GM19463 (cell line): ENCODE results near the gene MYO7A.

Experiments
- ATAC-seq: cut with Tn5 transposase; IDR thresholded peaks from one replicate; pipeline ENCODE4 v1.9.1; 2021; ENCODE audit warnings: mild to moderate bottlenecking, moderate library complexity; ENCODE audit not compliant: unreplicated experiment

Gene MYO7A

GRCh38 chr11:77144196-77144856, 16.3 kb downstream of the MYO7A start:
- ATAC-seq: no peak

GRCh38 chr11:77144857-77145428, 16.9 kb downstream of the MYO7A start:
- no peak for ATAC-seq

- no peak for ATAC-seq
Observed at GRCh38 chr11:77146261-77147035, 18.4 kb downstream of the MYO7A start.

GRCh38 chr11:77147036-77147315, 18.9 kb downstream of the MYO7A start:
- ATAC-seq: no peak

- no peak for ATAC-seq
Observed at GRCh38 chr11:77147668-77148321, 19.7 kb downstream of the MYO7A start.

- no peak for ATAC-seq
Observed at GRCh38 chr11:77148963-77149715, 21.1 kb downstream of the MYO7A start.

GRCh38 chr11:77149716-77150392, 21.8 kb downstream of the MYO7A start:
- ATAC-seq: no peak

- ATAC-seq: no peak
Observed at GRCh38 chr11:77150836-77151235, 22.8 kb downstream of the MYO7A start.

GRCh38 chr11:77151804-77152509, 23.9 kb downstream of the MYO7A start:
- ATAC-seq: no peak

GRCh38 chr11:77152846-77153245, 24.8 kb downstream of the MYO7A start:
- ATAC-seq: no peak

GRCh38 chr11:77153276-77154185, 25.5 kb downstream of the MYO7A start:
- ATAC-seq: no peak

GRCh38 chr11:77154381-77155081, 26.5 kb downstream of the MYO7A start:
- no peak for ATAC-seq

- no peak for ATAC-seq
Observed at GRCh38 chr11:77155082-77155475, 27.0 kb downstream of the MYO7A start.

- no peak for ATAC-seq
Observed at GRCh38 chr11:77155556-77156130, 27.6 kb downstream of the MYO7A start.

GRCh38 chr11:77156396-77157195, 28.6 kb downstream of the MYO7A start:
- ATAC-seq: no peak

- ATAC-seq: no peak
Observed at GRCh38 chr11:77158041-77158695, 30.1 kb downstream of the MYO7A start.
